ENCODE measurements around the gene ALAS1.

ALAS1 gene

DNA sequence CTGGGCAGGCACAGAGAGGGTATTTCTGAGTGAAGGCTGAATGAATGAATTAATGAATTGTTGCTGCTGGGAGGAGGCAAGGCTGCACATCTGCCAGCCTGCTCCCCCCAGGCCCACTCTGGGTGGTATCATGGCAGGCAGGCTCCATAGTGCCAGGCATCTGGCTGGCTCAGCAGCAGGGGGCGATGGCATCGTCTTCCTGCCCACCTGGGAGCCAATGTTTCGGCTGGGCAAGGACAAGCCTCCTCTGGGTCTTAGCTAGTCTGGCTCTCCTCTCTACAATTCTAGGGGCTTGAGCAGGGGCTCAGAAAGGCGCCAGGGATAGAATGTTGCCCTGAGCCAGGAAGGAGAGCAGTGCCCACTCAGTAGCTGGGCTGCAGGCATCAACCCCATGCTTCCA, 29.2 kb downstream of the ALAS1 start:
- peaks cover 28 to 32% of the 10 kb centered on the region in 2 donors for H3K36me3 ChIP-seq (ENCODE audit: control insufficient read depth in 2 of 2, insufficient read depth in 2 of 2, low read length in 2 of 2)
- H3K27me3 ChIP-seq (ENCODE audit: control insufficient read depth in 2 of 2, insufficient read depth in 2 of 2, low read length in 2 of 2): no peaks in the 10 kb centered on the region
- H3K9me3 ChIP-seq (ENCODE audit: control insufficient read depth in 2 of 2, low read length in 2 of 2): no peaks in the 10 kb centered on the region
- H3K9ac ChIP-seq (ENCODE audit: low read depth in 1 of 2, low read length in 2 of 2): no peak overlapping the region
- H3K4me1 ChIP-seq (ENCODE audit: control insufficient read depth in 2 of 2, insufficient read depth in 2 of 2, low read length in 2 of 2): peaks cover 0 to 3% of the 10 kb centered on the region in 2 donors
- H3K4me3 ChIP-seq (ENCODE audit: low read length in 2 of 2): no peak overlapping the region
- no peak overlapping the region for H3K27ac ChIP-seq (ENCODE audit: low read depth in 2 of 2, low read length in 2 of 2)

DNA sequence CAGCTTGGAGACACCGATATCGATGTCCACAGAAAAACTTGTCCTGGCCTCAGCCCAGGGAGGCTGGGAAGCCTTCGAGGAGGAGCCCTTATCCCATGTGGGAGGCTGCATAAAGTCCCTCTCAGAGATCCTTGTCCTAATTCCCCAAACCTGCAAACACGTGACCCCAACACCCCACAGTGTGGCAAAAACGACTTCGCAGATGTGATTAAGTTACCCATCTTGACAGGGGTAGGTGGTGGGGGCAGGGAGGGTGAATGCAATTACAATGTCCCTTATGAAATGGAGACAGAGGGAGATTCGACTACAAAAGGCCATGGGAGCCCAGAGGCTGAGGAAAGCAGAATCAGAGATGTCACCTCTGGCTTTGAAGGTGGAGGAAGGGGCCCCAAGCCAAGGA, 29.8 kb downstream of the ALAS1 start:
- Histone ChIP-seq H3K9ac (ENCODE audit: low read depth in 1 of 2, low read length in 2 of 2) (no peak overlapping the region), H3K27ac (ENCODE audit: low read depth in 2 of 2, low read length in 2 of 2) (no peak overlapping the region), H3K4me1 (ENCODE audit: control insufficient read depth in 2 of 2, insufficient read depth in 2 of 2, low read length in 2 of 2) (peaks cover 0 to 3% of the 10 kb centered on the region in 2 donors), H3K4me3 (ENCODE audit: low read length in 2 of 2) (no peak overlapping the region), H3K27me3 (ENCODE audit: control insufficient read depth in 2 of 2, insufficient read depth in 2 of 2, low read length in 2 of 2) (no peaks in the 10 kb centered on the region), H3K9me3 (ENCODE audit: control insufficient read depth in 2 of 2, low read length in 2 of 2) (no peaks in the 10 kb centered on the region), H3K36me3 (ENCODE audit: control insufficient read depth in 2 of 2, insufficient read depth in 2 of 2, low read length in 2 of 2) (peaks cover 28 to 35% of the 10 kb centered on the region in 2 donors)

DNA sequence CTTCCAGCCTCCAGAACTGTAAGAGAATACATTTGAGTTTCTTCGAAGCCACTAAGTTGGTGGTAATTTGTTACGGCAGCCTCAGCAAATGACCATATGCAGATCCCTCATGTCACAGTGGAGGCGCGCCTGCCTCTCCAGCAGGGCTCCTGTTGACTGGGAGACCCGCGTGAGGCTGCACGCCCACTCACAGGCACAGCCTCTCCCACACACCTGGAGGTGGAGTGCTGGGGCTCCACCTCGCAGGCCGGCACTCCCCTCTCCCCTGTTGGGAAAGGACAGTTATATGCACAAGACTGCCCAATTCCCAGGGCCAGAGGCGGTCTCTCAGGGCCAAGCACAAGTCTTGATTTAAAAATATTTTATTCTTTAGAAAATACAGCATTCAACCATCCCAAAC, 30.3 kb downstream of the ALAS1 start:
- H3K36me3 ChIP-seq (ENCODE audit: control insufficient read depth in 2 of 2, insufficient read depth in 2 of 2, low read length in 2 of 2): peaks cover 28 to 37% of the 10 kb centered on the region in 2 donors
- peaks cover 0 to 3% of the 10 kb centered on the region in 2 donors for H3K4me1 ChIP-seq (ENCODE audit: control insufficient read depth in 2 of 2, insufficient read depth in 2 of 2, low read length in 2 of 2)
- no peak overlapping the region for H3K9ac ChIP-seq (ENCODE audit: low read depth in 1 of 2, low read length in 2 of 2)
- H3K27me3 ChIP-seq (ENCODE audit: control insufficient read depth in 2 of 2, insufficient read depth in 2 of 2, low read length in 2 of 2): no peaks in the 10 kb centered on the region
- no peaks in the 10 kb centered on the region for H3K9me3 ChIP-seq (ENCODE audit: control insufficient read depth in 2 of 2, low read length in 2 of 2)
- no peak overlapping the region for H3K4me3 ChIP-seq (ENCODE audit: low read length in 2 of 2)
- H3K27ac ChIP-seq (ENCODE audit: low read depth in 2 of 2, low read length in 2 of 2): no peak overlapping the region

DNA sequence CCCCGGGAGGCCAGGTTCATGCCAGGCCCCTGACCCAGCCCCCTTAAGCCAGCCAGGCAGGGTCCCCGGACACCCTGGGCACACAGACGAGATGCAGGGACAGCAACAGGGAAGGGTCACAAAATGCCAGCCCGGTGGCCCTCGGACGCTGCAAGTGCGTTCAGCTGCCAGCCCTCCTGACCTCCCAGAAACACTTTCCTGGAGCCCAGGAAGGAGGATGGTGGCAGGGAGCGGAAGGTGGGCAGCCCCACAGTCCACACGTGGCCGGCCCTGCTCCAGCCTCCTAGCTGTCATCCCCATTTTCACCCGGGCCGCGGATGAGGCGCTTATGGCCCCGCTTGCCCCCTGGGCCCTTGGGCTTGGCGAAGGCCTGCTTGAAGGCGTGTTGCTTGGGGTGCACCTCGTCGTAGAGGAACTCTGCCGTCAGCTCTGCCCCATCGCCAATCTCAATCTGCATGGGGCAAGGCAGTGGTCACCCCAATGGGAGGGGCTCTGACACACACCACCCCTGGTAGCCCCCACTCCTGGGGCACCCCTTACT, 30.9 kb downstream of the ALAS1 start:
- H3K9ac ChIP-seq (ENCODE audit: low read depth in 1 of 2, low read length in 2 of 2): no peak overlapping the region
- no peak overlapping the region for H3K27ac ChIP-seq (ENCODE audit: low read depth in 2 of 2, low read length in 2 of 2)
- no peaks in the 10 kb centered on the region for H3K9me3 ChIP-seq (ENCODE audit: control insufficient read depth in 2 of 2, low read length in 2 of 2)
- H3K36me3 ChIP-seq (ENCODE audit: control insufficient read depth in 2 of 2, insufficient read depth in 2 of 2, low read length in 2 of 2): peaks cover 28 to 37% of the 10 kb centered on the region in 2 donors
- H3K27me3 ChIP-seq (ENCODE audit: control insufficient read depth in 2 of 2, insufficient read depth in 2 of 2, low read length in 2 of 2): no peaks in the 10 kb centered on the region
- H3K4me1 ChIP-seq (ENCODE audit: control insufficient read depth in 2 of 2, insufficient read depth in 2 of 2, low read length in 2 of 2): peaks cover 0 to 3% of the 10 kb centered on the region in 2 donors
- H3K4me3 ChIP-seq (ENCODE audit: low read length in 2 of 2): no peak overlapping the region

DNA sequence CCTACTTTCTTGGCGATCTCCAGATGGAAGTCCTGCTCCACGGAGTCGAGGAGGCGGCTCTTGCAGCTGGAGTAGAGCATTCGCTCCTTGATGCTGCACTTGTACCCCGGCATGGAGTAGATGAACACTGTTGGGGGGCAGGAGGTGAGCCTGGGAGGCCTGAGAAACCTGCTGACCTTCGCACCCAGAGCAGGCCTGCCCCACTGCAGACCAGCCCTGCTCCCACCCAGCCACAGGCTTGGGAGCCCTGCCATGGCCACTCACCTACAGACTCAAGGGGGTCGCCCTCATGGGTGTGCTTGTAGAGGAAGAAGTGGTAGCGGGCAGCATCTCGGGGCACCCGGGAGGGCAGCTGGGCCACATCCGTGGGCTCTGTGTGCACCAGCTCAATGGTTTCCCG, 31.7 kb downstream of the ALAS1 start:
- H3K27ac ChIP-seq (ENCODE audit: low read depth in 2 of 2, low read length in 2 of 2): no peak overlapping the region
- H3K9me3 ChIP-seq (ENCODE audit: control insufficient read depth in 2 of 2, low read length in 2 of 2): no peaks in the 10 kb centered on the region
- peaks cover 28 to 41% of the 10 kb centered on the region in 2 donors for H3K36me3 ChIP-seq (ENCODE audit: control insufficient read depth in 2 of 2, insufficient read depth in 2 of 2, low read length in 2 of 2)
- H3K4me1 ChIP-seq (ENCODE audit: control insufficient read depth in 2 of 2, insufficient read depth in 2 of 2, low read length in 2 of 2): peaks cover 0 to 3% of the 10 kb centered on the region in 2 donors
- no peaks in the 10 kb centered on the region for H3K27me3 ChIP-seq (ENCODE audit: control insufficient read depth in 2 of 2, insufficient read depth in 2 of 2, low read length in 2 of 2)
- H3K9ac ChIP-seq (ENCODE audit: low read depth in 1 of 2, low read length in 2 of 2): no peak overlapping the region
- H3K4me3 ChIP-seq (ENCODE audit: low read length in 2 of 2): no peak overlapping the region

DNA sequence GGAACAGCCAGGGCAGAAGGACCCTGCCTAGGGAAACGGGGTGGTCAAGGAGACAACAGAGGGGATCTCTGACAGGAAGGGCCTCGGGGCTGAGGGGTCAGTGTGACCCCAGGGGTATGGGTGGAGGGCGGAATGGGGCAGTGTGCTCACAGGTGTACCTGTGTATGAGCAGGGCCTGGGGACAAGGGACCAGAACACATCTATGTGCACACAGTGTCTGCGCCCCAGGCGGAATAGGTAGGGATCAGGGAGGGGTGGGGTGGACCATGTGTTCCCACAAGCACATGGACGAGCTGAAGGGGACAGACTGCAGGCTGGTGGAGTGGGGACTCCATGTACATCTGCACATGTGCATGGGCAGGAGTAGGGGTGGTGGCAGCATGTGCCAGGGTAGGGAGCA, 32.5 kb downstream of the ALAS1 start:
- Histone ChIP-seq H3K4me3 (ENCODE audit: low read length in 2 of 2) (no peak overlapping the region), H3K9ac (ENCODE audit: low read depth in 1 of 2, low read length in 2 of 2) (no peak overlapping the region), H3K36me3 (ENCODE audit: control insufficient read depth in 2 of 2, insufficient read depth in 2 of 2, low read length in 2 of 2) (peaks cover 28 to 41% of the 10 kb centered on the region in 2 donors), H3K27me3 (ENCODE audit: control insufficient read depth in 2 of 2, insufficient read depth in 2 of 2, low read length in 2 of 2) (no peaks in the 10 kb centered on the region), H3K4me1 (ENCODE audit: control insufficient read depth in 2 of 2, insufficient read depth in 2 of 2, low read length in 2 of 2) (peaks cover 0 to 5% of the 10 kb centered on the region in 2 donors), H3K9me3 (ENCODE audit: control insufficient read depth in 2 of 2, low read length in 2 of 2) (no peaks in the 10 kb centered on the region), H3K27ac (ENCODE audit: low read depth in 2 of 2, low read length in 2 of 2) (no peak overlapping the region)

- H3K4me1 ChIP-seq (ENCODE audit: control insufficient read depth in 2 of 2, insufficient read depth in 2 of 2, low read length in 2 of 2): peaks cover 0 to 8% of the 10 kb centered on the region in 2 donors
- H3K36me3 ChIP-seq (ENCODE audit: control insufficient read depth in 2 of 2, insufficient read depth in 2 of 2, low read length in 2 of 2): peaks cover 28 to 41% of the 10 kb centered on the region in 2 donors
- H3K9ac ChIP-seq (ENCODE audit: low read depth in 1 of 2, low read length in 2 of 2): no peak overlapping the region
- H3K9me3 ChIP-seq (ENCODE audit: control insufficient read depth in 2 of 2, low read length in 2 of 2): no peaks in the 10 kb centered on the region
- no peaks in the 10 kb centered on the region for H3K27me3 ChIP-seq (ENCODE audit: control insufficient read depth in 2 of 2, insufficient read depth in 2 of 2, low read length in 2 of 2)
- no peak overlapping the region for H3K27ac ChIP-seq (ENCODE audit: low read depth in 2 of 2, low read length in 2 of 2)
- no peak overlapping the region for H3K4me3 ChIP-seq (ENCODE audit: low read length in 2 of 2)
Measured at GRCh38 chr3:52230889-52231499, 33.0 kb downstream of the ALAS1 start.

DNA sequence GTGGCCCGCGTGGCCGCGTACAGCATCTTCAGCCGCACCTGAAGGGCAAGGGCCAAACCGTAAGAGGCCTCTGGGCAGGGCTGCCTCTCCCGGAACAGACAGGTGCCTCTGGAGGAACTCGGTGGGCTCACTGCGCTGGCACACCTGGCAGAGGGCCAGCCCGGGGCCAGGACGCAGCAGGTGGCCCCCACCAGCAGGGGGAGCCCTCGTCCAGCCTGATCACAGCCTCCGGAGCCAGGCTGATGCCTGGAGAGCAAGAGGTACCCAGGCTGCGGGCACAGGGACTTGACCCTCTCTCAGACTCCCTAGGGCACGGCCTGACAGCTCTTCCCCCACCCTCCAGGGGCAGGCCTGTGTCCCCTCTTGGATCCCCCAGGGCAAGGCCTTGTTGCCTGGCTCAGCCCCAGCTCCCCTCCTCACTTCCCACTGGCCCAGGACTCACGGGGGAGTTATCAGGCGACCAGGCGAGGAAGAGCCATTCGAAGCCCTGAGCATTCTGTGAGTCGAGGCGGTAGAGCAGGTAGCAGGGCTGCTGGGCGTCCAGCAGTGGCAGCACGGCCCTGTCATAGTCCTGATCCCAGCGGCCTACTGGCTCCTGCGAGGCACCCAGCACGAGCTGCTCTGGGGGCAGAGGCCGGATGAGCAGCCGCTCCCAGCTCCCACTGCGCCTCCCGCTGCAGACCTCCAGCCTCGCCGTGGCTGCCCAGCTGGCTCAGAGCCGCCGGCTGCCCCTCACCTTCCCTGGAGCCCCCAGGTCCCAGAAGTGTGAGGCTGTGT, 33.7 kb downstream of the ALAS1 start:
- H3K36me3 ChIP-seq (ENCODE audit: control insufficient read depth in 2 of 2, insufficient read depth in 2 of 2, low read length in 2 of 2): peaks cover 28 to 41% of the 10 kb centered on the region in 2 donors

GRCh38 chr3:52232279-52233107, 34.5 kb downstream of the ALAS1 start:
- Histone ChIP-seq H3K36me3 (ENCODE audit: control insufficient read depth in 2 of 2, insufficient read depth in 2 of 2, low read length in 2 of 2) (peaks cover 28 to 40% of the 10 kb centered on the region in 2 donors), H3K4me1 (ENCODE audit: control insufficient read depth in 2 of 2, insufficient read depth in 2 of 2, low read length in 2 of 2) (peaks cover 12 to 18% of the 10 kb centered on the region in 2 donors), H3K27me3 (ENCODE audit: control insufficient read depth in 2 of 2, insufficient read depth in 2 of 2, low read length in 2 of 2) (no peaks in the 10 kb centered on the region), H3K9ac (ENCODE audit: low read depth in 1 of 2, low read length in 2 of 2) (no peak overlapping the region), H3K9me3 (ENCODE audit: control insufficient read depth in 2 of 2, low read length in 2 of 2) (no peaks in the 10 kb centered on the region), H3K4me3 (ENCODE audit: low read length in 2 of 2) (no peak overlapping the region), H3K27ac (ENCODE audit: low read depth in 2 of 2, low read length in 2 of 2) (no peak overlapping the region)

More for the DNA sequence above, 33.7 kb downstream of the ALAS1 start:
- Histone ChIP-seq H3K9me3 (ENCODE audit: control insufficient read depth in 2 of 2, low read length in 2 of 2) (no peaks in the 10 kb centered on the region), H3K27ac (ENCODE audit: low read depth in 2 of 2, low read length in 2 of 2) (no peak overlapping the region), H3K9ac (ENCODE audit: low read depth in 1 of 2, low read length in 2 of 2) (no peak overlapping the region), H3K4me3 (ENCODE audit: low read length in 2 of 2) (no peak overlapping the region), H3K27me3 (ENCODE audit: control insufficient read depth in 2 of 2, insufficient read depth in 2 of 2, low read length in 2 of 2) (no peaks in the 10 kb centered on the region), H3K4me1 (ENCODE audit: control insufficient read depth in 2 of 2, insufficient read depth in 2 of 2, low read length in 2 of 2) (peaks cover 5 to 10% of the 10 kb centered on the region in 2 donors)

All from mucosa of rectum (tissue), 2 donors.